OCI-M1 (cell line): Measurements from ENCODE around the gene NR5A1.

ENCODE experiments used
- DNase-seq: peaks from one replicate; lab custom pipeline; 2025; lab: John Stamatoyannopoulos, UW

Gene NR5A1

DNA sequence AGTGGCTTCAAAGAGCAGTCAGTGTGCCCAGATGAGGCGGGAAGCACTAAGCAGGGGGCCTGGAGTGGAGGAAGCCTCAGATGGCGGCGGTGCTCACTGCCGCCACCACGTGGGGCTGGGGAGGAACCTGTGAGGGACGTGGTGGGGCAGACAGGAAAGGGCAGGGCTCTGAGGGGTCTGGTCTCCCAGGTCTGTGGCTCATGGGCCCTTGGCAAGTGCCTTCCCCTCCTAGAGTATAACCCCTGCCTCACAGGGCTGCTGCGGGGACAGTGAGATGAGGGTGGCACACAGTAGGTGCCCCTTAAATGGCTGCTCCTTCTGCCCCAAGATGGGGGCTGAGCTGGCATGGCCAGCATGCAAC lies 26.6 kb downstream of the NR5A1 start:
- DNase-seq = peak; percentile 48

DNA sequence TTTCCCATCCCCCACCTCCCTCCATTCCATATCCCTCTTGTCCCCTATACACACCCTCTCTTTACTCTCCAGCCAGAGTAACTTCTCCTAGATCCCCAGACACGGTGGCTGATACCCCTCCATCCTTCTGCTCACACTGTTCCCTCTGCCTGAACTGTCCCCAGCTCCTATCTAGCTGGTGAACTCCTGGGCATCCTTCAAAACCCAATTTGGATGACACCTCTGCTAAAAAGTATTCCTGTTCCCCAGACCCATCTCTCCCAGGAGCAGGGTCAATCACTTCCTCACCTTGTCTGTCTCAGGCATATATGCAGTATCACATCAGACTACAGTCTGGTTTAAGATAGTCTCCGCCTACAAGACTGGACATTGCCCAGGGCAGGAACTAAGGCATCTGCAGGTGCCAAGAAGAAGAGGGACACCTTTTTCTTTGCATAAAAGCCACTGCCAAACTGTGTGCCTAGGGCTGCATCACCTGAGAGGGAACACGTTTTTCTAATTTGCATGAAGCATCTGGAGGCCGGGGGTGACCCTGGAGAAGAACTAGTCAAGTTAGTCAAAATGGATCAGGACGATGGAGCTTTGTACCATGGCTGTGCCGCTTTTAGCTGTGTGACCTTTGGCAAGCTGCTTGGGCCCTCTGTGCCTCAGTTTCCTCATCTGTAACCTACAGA lies 27.1 kb downstream of the NR5A1 start:
- no peak for DNase-seq

DNA sequence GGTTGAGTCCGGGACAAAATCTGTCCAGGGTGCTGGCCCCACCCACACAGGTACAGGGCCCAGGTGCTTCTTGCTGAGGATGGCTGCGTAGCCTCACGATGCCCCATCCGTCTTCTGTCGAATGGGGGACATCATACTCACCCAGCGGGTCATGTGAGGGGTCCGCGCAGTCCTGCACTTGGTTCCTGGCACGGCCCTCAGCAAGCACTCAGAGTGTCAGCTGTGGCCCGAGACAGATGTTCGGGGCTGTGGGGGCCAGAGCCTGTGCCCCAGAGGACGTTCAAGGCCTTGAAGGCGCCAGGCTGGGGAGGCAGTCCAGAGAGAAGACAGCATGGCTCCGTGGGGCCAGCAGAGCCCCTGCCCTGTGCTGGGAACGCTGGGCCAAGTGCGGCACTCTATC lies 27.8 kb downstream of the NR5A1 start:
- DNase-seq = no peak

GRCh38 chr9:124478354-124478753 lies 28.8 kb downstream of the NR5A1 start:
- no peak for DNase-seq

GRCh38 chr9:124477648-124478285 lies 29.4 kb downstream of the NR5A1 start:
- DNase-seq = no peak

DNA sequence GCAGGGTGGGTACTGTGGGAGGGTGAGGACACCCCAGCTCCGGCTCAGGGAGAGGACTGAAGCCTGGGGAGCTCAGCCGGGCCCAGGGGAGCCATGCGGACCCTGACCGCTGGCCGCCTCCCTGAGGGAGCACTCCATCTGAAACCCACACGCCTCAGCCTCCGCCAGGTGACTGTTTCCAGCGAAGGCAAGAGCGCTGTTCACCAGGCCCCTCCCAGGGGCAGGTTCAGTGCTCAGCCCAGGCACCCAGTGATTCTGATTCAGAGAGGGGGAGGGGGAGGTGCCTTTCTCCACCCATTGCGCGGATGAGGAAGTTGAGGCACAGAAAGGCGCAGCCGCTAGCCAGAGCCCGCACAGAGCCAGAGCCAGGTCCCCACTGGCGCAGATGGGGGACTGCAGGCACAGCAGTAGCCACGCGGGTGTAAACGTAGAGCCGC lies 30.0 kb downstream of the NR5A1 start:
- DNase-seq = peak; percentile 10

- DNase-seq = no peak
Observed at GRCh38 chr9:124475868-124476690, 31.1 kb downstream of the NR5A1 start.

- no peak for DNase-seq
Observed at GRCh38 chr9:124475158-124475867, 31.9 kb downstream of the NR5A1 start.

DNA sequence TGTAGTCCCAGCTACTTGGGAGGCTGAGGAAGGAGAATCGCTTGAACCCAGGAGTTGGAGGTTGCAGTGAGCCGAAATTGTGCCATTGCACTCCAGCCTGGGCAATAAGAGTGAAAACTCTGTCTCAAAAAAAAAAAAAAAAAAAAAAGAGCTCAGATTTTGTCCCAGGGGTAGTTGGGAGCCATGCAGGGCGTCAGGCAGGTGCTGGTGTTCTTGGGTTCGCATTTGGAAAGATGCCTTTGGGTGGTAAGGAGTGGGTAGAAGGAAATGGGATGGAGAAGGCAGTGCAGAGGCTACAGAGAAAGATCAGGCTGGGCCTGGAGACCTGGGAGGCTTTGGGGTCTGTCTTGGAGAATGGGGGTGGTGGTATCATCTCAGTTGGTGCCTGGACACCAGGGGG lies 33.0 kb downstream of the NR5A1 start:
- DNase-seq = no peak

GRCh38 chr9:124473310-124473709 lies 33.9 kb downstream of the NR5A1 start:
- no peak for DNase-seq

GRCh38 chr9:124472770-124473169 lies 34.4 kb downstream of the NR5A1 start:
- no peak for DNase-seq

DNA sequence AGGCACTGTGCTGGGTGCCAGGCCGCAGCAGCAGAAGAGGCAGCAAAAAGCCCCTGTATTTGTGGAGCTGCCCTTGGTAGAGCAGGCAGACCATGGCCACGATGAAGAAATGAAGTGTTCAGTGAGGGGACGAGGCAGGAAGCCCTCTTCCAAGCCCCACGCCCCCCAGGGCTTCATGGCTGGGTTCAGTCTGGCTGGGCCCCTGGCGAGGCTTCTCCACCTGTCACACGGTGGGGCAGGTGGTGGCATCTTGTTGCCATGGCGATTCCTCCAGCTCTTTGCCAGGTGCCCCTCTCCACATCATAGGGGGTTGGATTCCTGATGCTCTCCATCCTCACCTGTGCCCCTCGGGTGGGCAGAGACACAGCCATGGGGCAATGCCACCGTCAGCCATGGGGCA lies 35.4 kb downstream of the NR5A1 start:
- DNase-seq = no peak

- DNase-seq = no peak
Observed at GRCh38 chr9:124470726-124471125, 36.5 kb downstream of the NR5A1 start.

DNA sequence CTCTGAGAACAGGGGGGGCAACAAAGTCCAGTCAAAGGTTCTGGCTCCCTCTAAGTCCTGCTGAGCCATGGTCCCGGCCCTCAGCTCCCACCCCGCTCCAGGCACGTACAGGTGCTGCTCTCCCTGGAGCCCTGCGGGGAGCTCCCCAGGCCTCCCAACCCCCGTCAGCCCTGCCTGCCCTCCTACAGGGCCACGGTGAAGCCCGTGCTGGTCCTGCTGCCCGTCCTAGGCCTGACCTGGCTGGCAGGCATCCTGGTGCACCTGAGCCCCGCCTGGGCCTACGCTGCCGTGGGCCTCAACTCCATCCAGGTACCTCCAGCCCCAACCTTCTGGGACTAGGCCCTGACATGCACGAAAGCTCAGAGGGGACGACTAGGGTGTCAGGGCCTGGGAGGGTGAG lies 36.9 kb downstream of the NR5A1 start:
- DNase-seq = no peak

DNA sequence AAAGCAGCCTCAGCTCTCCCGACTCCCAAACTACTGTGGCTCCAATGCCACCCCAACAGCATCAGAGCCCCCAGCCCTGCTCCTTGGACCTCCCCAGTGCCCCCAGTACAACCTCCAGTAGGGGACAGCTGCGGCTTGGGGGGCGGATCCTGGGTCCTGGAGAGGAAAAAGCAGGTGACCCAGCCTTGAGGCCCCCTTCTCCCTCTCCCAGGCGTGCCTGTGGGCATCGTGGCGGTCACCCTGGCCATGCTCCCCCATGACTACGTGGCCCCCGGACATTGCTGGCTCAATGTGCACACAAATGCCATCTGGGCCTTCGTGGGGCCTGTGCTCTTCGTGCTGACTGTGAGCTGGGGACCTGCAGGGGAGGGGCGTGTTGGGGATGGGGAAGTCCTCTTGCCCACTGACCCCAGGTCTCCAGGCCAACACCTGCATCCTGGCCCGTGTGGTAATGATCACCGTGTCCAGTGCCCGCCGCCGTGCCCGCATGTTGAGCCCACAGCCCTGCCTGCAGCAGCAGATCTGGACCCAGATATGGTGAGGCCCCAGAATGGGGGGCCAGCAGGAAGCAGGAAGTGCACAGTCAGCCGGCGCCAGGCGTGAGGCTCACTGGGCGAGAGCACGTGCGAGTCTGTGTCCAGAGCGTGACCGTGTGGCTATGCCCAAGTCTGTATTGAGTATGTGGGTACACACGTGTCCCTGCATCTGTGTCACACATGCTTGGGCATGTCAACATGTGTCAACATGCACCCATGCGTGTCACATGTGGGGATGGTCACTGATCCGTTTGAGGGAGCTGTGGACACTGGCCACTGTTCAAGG lies 38.0 kb downstream of the NR5A1 start:
- DNase-seq = no peak

GRCh38 chr9:124468061-124468740 lies 39.0 kb downstream of the NR5A1 start:
- DNase-seq = no peak

GRCh38 chr9:124467410-124468060 lies 39.7 kb downstream of the NR5A1 start:
- DNase-seq = no peak

DNA sequence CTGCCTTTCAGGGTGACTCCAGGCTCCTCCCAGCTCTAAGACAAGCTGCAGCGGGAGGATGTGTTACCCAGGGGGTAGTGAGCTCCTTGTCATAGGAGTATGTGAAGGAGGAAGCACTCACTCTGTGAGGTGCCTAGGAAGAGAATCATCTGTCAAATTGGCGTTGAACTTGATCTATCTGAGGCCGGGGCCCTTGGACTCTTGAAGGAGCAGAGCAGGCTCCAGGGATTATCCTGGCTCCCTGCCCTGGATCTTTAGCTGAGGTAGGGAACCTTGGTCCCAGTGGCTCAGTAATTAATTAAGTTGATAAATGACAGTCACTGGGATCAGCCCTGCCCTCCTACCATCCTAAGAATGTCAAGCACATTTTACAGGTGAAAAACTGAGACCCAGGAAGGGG lies 41.5 kb downstream of the NR5A1 start:
- no peak for DNase-seq

GRCh38 chr9:124462739-124463138 lies 44.5 kb downstream of the NR5A1 start:
- DNase-seq = no peak

- no peak for DNase-seq
Observed at GRCh38 chr9:124458441-124458840, 48.8 kb downstream of the NR5A1 start.
